ENCODE measurements around the gene MAEA.

The MAEA gene

GRCh38 chr4:1248245-1249147 is 41.2 kb upstream of the MAEA start, which contains the start of gene CTBP1:
Gene CTBP1, minus strand, starts transcription at chr4:1249130. Its CDS starts 7,799 bp downstream, at chr4:1241331.
- H4K91ac ChIP-seq (ENCODE audit: low read depth, low read length, poor library complexity), result no peak within 1 kb of the TSS
- H3K4me2 ChIP-seq (ENCODE audit: insufficient read depth, low read length, poor library complexity, severe bottlenecking), result peak within 1 kb of the TSS; percentile 82
- peak within 1 kb of the TSS; percentile 96 for H3K9ac ChIP-seq (ENCODE audit: low read depth, low read length, poor library complexity)
- DNase-seq (ENCODE audit: low spot score), result peak; percentile 88
- peak within 1 kb of the TSS; percentile 93 for H3K23ac ChIP-seq (ENCODE audit: low read depth, low read length, poor library complexity)
- H4K8ac ChIP-seq (ENCODE audit: low read depth, low read length), result peak within 1 kb of the TSS; percentile 89
- peak within 1 kb of the TSS; percentile 94 for H2AFZ ChIP-seq (ENCODE audit: low read length)
- H3K36me3 ChIP-seq (replicated peaks in 1 of 2; ENCODE audit: control insufficient read depth in 2 of 2, insufficient read depth in 2 of 2, low read length in 2 of 2), result peaks cover 20 to 52% of the 10 kb centered on the region in 2 donors
- H3K14ac ChIP-seq (ENCODE audit: low read length), result peak within 1 kb of the TSS; percentile 85
- H3K79me1 ChIP-seq (ENCODE audit: low read depth, low read length), result peaks cover 36% of the 10 kb centered on the region
- H2BK120ac ChIP-seq (ENCODE audit: low read depth, low read length), result peak within 1 kb of the TSS; percentile 97
- peak within 1 kb of the TSS; percentile 95 for H3K27ac ChIP-seq (replicated peaks; ENCODE audit: low read length)
- peak within 1 kb of the TSS; percentile 98 for H2BK5ac ChIP-seq (ENCODE audit: low read length)
- H3K4me3 ChIP-seq (ENCODE audit: low read length in 2 of 2), result peak within 1 kb of the TSS; percentile 84 to 97
- H2AK5ac ChIP-seq (ENCODE audit: low read depth, low read length), result peak within 1 kb of the TSS; percentile 91
- no peak within 1 kb of the TSS for H2BK12ac ChIP-seq (ENCODE audit: low read length)
- H3K4me1 ChIP-seq (ENCODE audit: control insufficient read depth in 2 of 2, insufficient read depth in 1 of 2, low read depth in 1 of 2, low read length in 2 of 2), result peaks cover 16% of the 10 kb centered on the region in 2 donors
- peak within 1 kb of the TSS; percentile 97 for H3K18ac ChIP-seq (ENCODE audit: low read length)
- peak within 1 kb of the TSS; percentile 38 for H3K4ac ChIP-seq (ENCODE audit: low read length)
- WGBS, 2 donors (ENCODE audit: extremely low coverage in 2 of 2, insufficient read length in 2 of 2, insufficient replicate concordance in 1 of 2), result no CpG with 5 or more reads among the region's 163 CpGs
- H2BK15ac ChIP-seq (ENCODE audit: low read length), result peak within 1 kb of the TSS; percentile 65
- peaks cover 27 to 36% of the 10 kb centered on the region in 2 donors for H3K9me3 ChIP-seq (replicated peaks in 1 of 2; ENCODE audit: control insufficient read depth in 2 of 2, insufficient read depth in 1 of 2, low read depth in 1 of 2, low read length in 2 of 2)
- H3K27me3 ChIP-seq (ENCODE audit: control insufficient read depth in 3 of 3, insufficient read depth in 3 of 3, low read depth in 1 of 3, low read length in 3 of 3), result no peaks in the 10 kb centered on the region

DNA sequence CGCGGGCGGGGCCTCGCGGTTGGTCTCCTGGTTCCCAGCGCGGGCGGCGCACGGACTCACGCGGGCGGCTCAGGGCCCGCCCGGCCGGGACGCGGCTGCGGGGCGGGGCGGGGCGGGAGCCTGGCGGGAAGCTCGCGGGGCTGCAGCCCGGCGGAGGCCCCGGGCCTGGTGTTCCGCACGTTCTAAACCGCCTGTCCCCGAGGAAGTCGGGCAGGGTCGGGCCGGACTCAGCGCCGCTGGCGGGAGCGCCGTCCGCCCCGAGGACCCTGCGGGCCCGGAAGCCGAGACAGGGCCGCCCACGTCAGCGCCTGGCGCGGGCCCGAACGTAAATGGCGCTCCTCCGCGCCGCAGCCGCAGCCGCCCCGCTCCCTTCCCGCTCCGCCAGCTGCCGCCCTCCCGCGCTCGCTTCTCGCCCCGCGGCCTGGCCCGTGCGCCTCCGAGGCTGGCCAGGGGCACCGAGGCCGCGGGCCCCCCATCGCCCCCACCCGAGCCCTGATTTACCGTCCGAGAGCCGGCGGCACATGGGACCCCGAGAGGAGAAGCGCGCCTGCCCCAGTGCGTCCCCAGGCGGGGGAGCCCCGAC is 40.5 kb upstream of the MAEA start:
- H3K36me3 ChIP-seq (replicated peaks in 1 of 2; ENCODE audit: control insufficient read depth in 2 of 2, insufficient read depth in 2 of 2, low read length in 2 of 2), result peaks cover 20 to 45% of the 10 kb centered on the region in 2 donors
- peak overlapping the region; percentile 96 for H3K9ac ChIP-seq (ENCODE audit: low read depth, low read length, poor library complexity)
- no peak overlapping the region for H2BK12ac ChIP-seq (ENCODE audit: low read length)
- peak; percentile 80 for DNase-seq (ENCODE audit: low spot score)
- peak overlapping the region; percentile 87 for H3K27ac ChIP-seq (replicated peaks; ENCODE audit: low read length)
- H2AK5ac ChIP-seq (ENCODE audit: low read depth, low read length), result peak overlapping the region; percentile 73
- peaks cover 31 to 44% of the 10 kb centered on the region in 2 donors for H3K9me3 ChIP-seq (replicated peaks in 1 of 2; ENCODE audit: control insufficient read depth in 2 of 2, insufficient read depth in 1 of 2, low read depth in 1 of 2, low read length in 2 of 2)
- H3K27me3 ChIP-seq (ENCODE audit: control insufficient read depth in 3 of 3, insufficient read depth in 3 of 3, low read depth in 1 of 3, low read length in 3 of 3), result no peaks in the 10 kb centered on the region
- H4K8ac ChIP-seq (ENCODE audit: low read depth, low read length), result peak overlapping the region; percentile 89
- peak overlapping the region; percentile 94 for H2AFZ ChIP-seq (ENCODE audit: low read length)
- H3K23ac ChIP-seq (ENCODE audit: low read depth, low read length, poor library complexity), result peak overlapping the region; percentile 93
- H4K91ac ChIP-seq (ENCODE audit: low read depth, low read length, poor library complexity), result no peak overlapping the region
- peak overlapping the region; percentile 98 for H2BK5ac ChIP-seq (ENCODE audit: low read length)
- H3K14ac ChIP-seq (ENCODE audit: low read length), result peak overlapping the region; percentile 85
- peaks cover 35% of the 10 kb centered on the region for H3K79me1 ChIP-seq (ENCODE audit: low read depth, low read length)
- H3K4me2 ChIP-seq (ENCODE audit: insufficient read depth, low read length, poor library complexity, severe bottlenecking), result peak overlapping the region; percentile 82
- WGBS, 2 donors (ENCODE audit: extremely low coverage in 2 of 2, insufficient read length in 2 of 2, insufficient replicate concordance in 1 of 2), result no CpG with 5 or more reads among the region's 86 CpGs
- peak overlapping the region; percentile 97 for H2BK120ac ChIP-seq (ENCODE audit: low read depth, low read length)
- H2BK15ac ChIP-seq (ENCODE audit: low read length), result peak overlapping the region; percentile 65
- peak overlapping the region; percentile 97 for H3K18ac ChIP-seq (ENCODE audit: low read length)
- no peak overlapping the region for H3K4ac ChIP-seq (ENCODE audit: low read length)
- H3K4me3 ChIP-seq (ENCODE audit: low read length in 2 of 2), result peak overlapping the region; percentile 84 to 86
- H3K4me1 ChIP-seq (ENCODE audit: control insufficient read depth in 2 of 2, insufficient read depth in 1 of 2, low read depth in 1 of 2, low read length in 2 of 2), result peaks cover 16% of the 10 kb centered on the region in 2 donors

DNA sequence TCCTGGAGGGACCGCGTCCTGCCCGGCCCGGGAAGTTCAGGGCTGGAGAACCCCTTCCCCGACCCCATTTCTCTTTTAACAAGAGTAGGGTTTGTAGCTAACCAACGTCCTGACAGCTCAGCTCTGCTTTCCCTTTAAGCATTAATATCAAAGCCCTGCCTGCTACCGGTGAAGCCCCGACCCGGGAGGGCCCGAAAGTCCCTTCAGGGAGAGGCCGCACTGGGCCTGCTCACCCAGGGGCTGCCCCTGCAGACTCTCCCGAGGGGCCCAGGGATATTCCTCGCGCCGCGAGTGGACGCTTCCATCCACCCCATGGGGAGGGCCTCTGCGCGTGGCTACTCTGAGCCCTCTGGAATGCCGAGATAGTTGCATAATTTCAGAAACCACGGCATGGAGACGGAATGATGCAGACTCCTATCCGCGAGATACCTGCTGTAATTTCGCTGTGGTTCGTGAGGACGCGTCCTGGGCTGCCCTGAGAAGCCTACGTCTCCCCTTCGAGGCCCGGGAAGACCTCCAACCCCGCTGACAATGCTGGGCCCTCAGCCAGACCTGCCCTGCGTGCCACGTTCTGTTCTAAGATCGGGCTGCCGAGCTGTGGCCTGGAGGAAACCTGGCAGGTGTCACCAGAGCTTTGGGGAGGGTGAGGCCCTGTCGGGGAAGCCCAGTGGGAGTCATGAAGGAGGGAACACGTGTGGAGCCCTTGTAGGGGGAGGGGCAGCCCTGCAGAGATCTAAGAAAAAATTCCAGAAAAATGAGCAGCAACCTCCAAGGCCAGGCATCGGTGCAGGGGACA is 39.8 kb upstream of the MAEA start:
- peak overlapping the region; percentile 94 for H2AFZ ChIP-seq (ENCODE audit: low read length)
- H3K27ac ChIP-seq (replicated peaks; ENCODE audit: low read length), result peak overlapping the region; percentile 87
- H2BK5ac ChIP-seq (ENCODE audit: low read length), result peak overlapping the region; percentile 98
- peak overlapping the region; percentile 73 for H2AK5ac ChIP-seq (ENCODE audit: low read depth, low read length)
- H3K4me3 ChIP-seq (ENCODE audit: low read length in 2 of 2), result peak overlapping the region; percentile 84 to 86
- H3K18ac ChIP-seq (ENCODE audit: low read length), result peak overlapping the region; percentile 97
- peak overlapping the region; percentile 82 for H3K4me2 ChIP-seq (ENCODE audit: insufficient read depth, low read length, poor library complexity, severe bottlenecking)
- H3K4me1 ChIP-seq (ENCODE audit: control insufficient read depth in 2 of 2, insufficient read depth in 1 of 2, low read depth in 1 of 2, low read length in 2 of 2), result peaks cover 16% of the 10 kb centered on the region in 2 donors
- peaks cover 20 to 42% of the 10 kb centered on the region in 2 donors for H3K36me3 ChIP-seq (replicated peaks in 1 of 2; ENCODE audit: control insufficient read depth in 2 of 2, insufficient read depth in 2 of 2, low read length in 2 of 2)
- no CpG with 5 or more reads among the region's 39 CpGs for WGBS, 2 donors (ENCODE audit: extremely low coverage in 2 of 2, insufficient read length in 2 of 2, insufficient replicate concordance in 1 of 2)
- peaks cover 34 to 50% of the 10 kb centered on the region in 2 donors for H3K9me3 ChIP-seq (replicated peaks in 1 of 2; ENCODE audit: control insufficient read depth in 2 of 2, insufficient read depth in 1 of 2, low read depth in 1 of 2, low read length in 2 of 2)
- no peak for DNase-seq (ENCODE audit: low spot score)
- H4K8ac ChIP-seq (ENCODE audit: low read depth, low read length), result no peak overlapping the region
- H3K27me3 ChIP-seq (ENCODE audit: control insufficient read depth in 3 of 3, insufficient read depth in 3 of 3, low read depth in 1 of 3, low read length in 3 of 3), result no peaks in the 10 kb centered on the region
- H2BK15ac ChIP-seq (ENCODE audit: low read length), result peak overlapping the region; percentile 65
- H3K4ac ChIP-seq (ENCODE audit: low read length), result peak overlapping the region; percentile 39
- peak overlapping the region; percentile 93 for H3K23ac ChIP-seq (ENCODE audit: low read depth, low read length, poor library complexity)
- H3K14ac ChIP-seq (ENCODE audit: low read length), result peak overlapping the region; percentile 85
- H3K79me1 ChIP-seq (ENCODE audit: low read depth, low read length), result peaks cover 33% of the 10 kb centered on the region
- peak overlapping the region; percentile 96 for H3K9ac ChIP-seq (ENCODE audit: low read depth, low read length, poor library complexity)
- H2BK12ac ChIP-seq (ENCODE audit: low read length), result no peak overlapping the region
- no peak overlapping the region for H4K91ac ChIP-seq (ENCODE audit: low read depth, low read length, poor library complexity)
- peak overlapping the region; percentile 97 for H2BK120ac ChIP-seq (ENCODE audit: low read depth, low read length)
